Heart right ventricle (tissue), 16 donors: ENCODE measurements around the gene REG3A. TPM values are rescaled to one million over a fixed set of nuclear protein-coding genes. Genes with fewer than 3 reads are reported as not detected.

Source experiments
- ATAC-seq, 8 donors: fragments of 200-7000 bp; cut with Tn5 transposase; one replicate each; pipeline ENCODE4 v1.9.1; 2020; ENCODE audit warnings: mild to moderate bottlenecking in 8 of 8, moderate library complexity in 8 of 8, moderate number of reproducible peaks in 1 of 8
- DNase-seq, 2 donors: peaks; one replicate each; pipeline ENCODE4 v3.0.0-alpha.2; 2020
- H3K27ac ChIP-seq, 10 donors: fragments of 200-600 bp; sonication (generic) in 2 of 10; one replicate each; pipeline versions ENCODE4 v1.5.0 to v1.8.0; 2020 to 2022; ENCODE audit warnings: mild to moderate bottlenecking in 3 of 10
- H3K27me3 ChIP-seq, 7 donors: fragments of 200-600 bp; one replicate each; pipeline ENCODE4 v1.8.0; 2021 to 2022; ENCODE audit warnings: mild to moderate bottlenecking in 2 of 7
- H3K36me3 ChIP-seq, 9 donors: fragments of 200-600 bp; sonication (generic) in 1 of 9; one replicate each; pipeline versions ENCODE4 v1.5.0 to v1.8.0; 2020 to 2022; ENCODE audit warnings: mild to moderate bottlenecking in 2 of 9
- H3K4me1 ChIP-seq, 9 donors: fragments of 200-600 bp; sonication (generic) in 1 of 9; one replicate each; pipeline versions ENCODE4 v1.5.0 to v1.8.0; 2020 to 2022; ENCODE audit warnings: mild to moderate bottlenecking in 4 of 9
- H3K4me3 ChIP-seq, 10 donors: fragments of 200-600 bp; sonication (generic) in 2 of 10; one replicate each; pipeline versions ENCODE4 v1.5.0 to v1.8.0; 2020 to 2022; ENCODE audit warnings: mild to moderate bottlenecking in 7 of 10, moderate library complexity in 2 of 10
- H3K9me3 ChIP-seq, 11 donors: fragments of 200-600 bp in 10 of 11; sonication (generic) in 2 of 11; one replicate each; pipeline versions ENCODE4 v1.5.0 to v1.8.0; 2013 to 2022; ENCODE audit warnings: mild to moderate bottlenecking in 2 of 11, control low read depth in 1 of 11, moderate library complexity in 1 of 11
- CTCF ChIP-seq, 9 donors: fragments of 200-600 bp; sonication (generic) in 2 of 9; IDR thresholded peaks; one replicate each; pipeline versions ENCODE4 v1.5.0 to v1.8.0; 2021 to 2022; ENCODE audit warnings: antibody characterized with exemption in 9 of 9, mild to moderate bottlenecking in 5 of 9, moderate library complexity in 1 of 9
- WGBS, 2 donors: extraction: QIAGEN DNeasy Blood & Tissue Kit; methylation state at CpG; one replicate each; pipeline ENCODE4 v1.1.7; 2013; ENCODE audit warnings: inconsistent platforms in 1 of 2; 5-methylcytosine and 5-hydroxymethylcytosine counted together
- intact Hi-C, 10 donors: fragments of 100-400 bp; cut with DNase I; formaldehyde crosslinking; loops; one replicate each; pipeline versions ENCODE4 v1.11.1 to v1.14.2; 2022
- polyA plus RNA-seq, 2 donors: library from polyadenylated mRNA; stranded (reverse); fragments of 200-250 nt; gene quantifications; one replicate each; pipeline ENCODE4 v1.2.3, GENCODE V29; 2013
- total RNA-seq, 10 donors: library from RNA; stranded (reverse); fragmentation: NEBNext Ultra II Directional in 3 of 10; extraction: Animal tissue kit (Norgen Biotek cat#: 25700) in 3 of 10; gene quantifications; one replicate each; pipeline versions ENCODE4 v1.2.1 to v1.2.4, GENCODE V29; 2021 to 2023
- donor health status: Arrhythmogenic right ventricular cardiomyopathy.
- donor health status: ischemic (EF 13 %, LVEDD 7.1; RV severe dilation, severe dysfunction).
- donor health status: healthy with polysubstance abuse.
- donor health status: DM: no; HTN: yes; CAD: no.
- donor health status: DM: no; HTN: no; CAD: no.
- donor health status: ischemic (EF 25% LVEDD 6.9; RV normal size, moderate dysfunction).
- donor health status: ischemic (EF 25% LVEDD 5.7; RV mildly dilated, moderate dysfunction).
- donor health status: healthy.
- donor health status: DM: yes; HTN: yes; CAD: no.
- donor health status: Ischemic cardiomyopathy.
- donor health status: ischemic (EF 35%, LVEDD 5.7; RV mildly dilated, moderate dysfunction).
- donor health status: nonischemic (EF 11% LVEDD 7.7; RV severe dilation, severe dysfunction).
- donor health status: DM: yes; HTN: yes; CAD: no.
- donor health status: PGD.
- donor health status: ischemic (EF 29% LVEDD 5.4; RV normal size, mild dysfunction).
- donor health status: nonischemic (EF 23%, LVEDD 6.1; RV moderate dilation, normal function).

The REG3A gene
- total and polyA plus RNA-seq, 12 donors, result not detected

- Histone ChIP-seq H3K4me3 (no peak overlapping the region), H3K4me1 (no peaks in the 10 kb centered on the region), H3K9me3 (peaks cover 0 to 16% (median 0%) of the 10 kb centered on the region in 11 donors), H3K27me3 (no peaks in the 10 kb centered on the region), H3K36me3 (no peaks in the 10 kb centered on the region), H3K27ac (no peak overlapping the region)
- TF ChIP-seq CTCF (IDR thresholded peaks at IDR 0.05), result no peak
- DNase-seq (no peak), ATAC-seq (peak in 3 of 8 donors; percentile 62 to 91 (median 86))
- whole genome bisulfite sequencing, 2 donors, result 50 to 54% methylated on average over 3 of the region's 3 CpGs
- intact Hi-C loops, result no loop called here
These were observed 44.6 kb downstream of the REG3A start for GRCh38 chr2:79114797-79115494.

GRCh38 chr2:79112269-79112668, 47.3 kb downstream of the REG3A start:
- Histone ChIP-seq H3K9me3 (peaks cover 0 to 14% (median 0%) of the 10 kb centered on the region in 11 donors), H3K4me3 (no peak overlapping the region), H3K4me1 (no peaks in the 10 kb centered on the region), H3K27ac (no peak overlapping the region), H3K36me3 (no peaks in the 10 kb centered on the region), H3K27me3 (no peaks in the 10 kb centered on the region)
- no peak for DNase-seq
- intact Hi-C loops, result no loop called here
- no peak for TF ChIP-seq CTCF (IDR thresholded peaks at IDR 0.05)
- no peak for ATAC-seq
- 94% methylated on average over 3 of the region's 3 CpGs for WGBS, 2 donors

Other genes starting within 250 kb of the REG3A start
- gene REG3G, start 134.1 kb downstream of the REG3A start, total RNA-seq, result under 1 TPM in 1 of 10 donors, not detected in 9; 0.35 TPM
- under 1 TPM in 1 of 2 donors, not detected in 1; 0.06 TPM for gene REG3G, start 134.1 kb downstream of the REG3A start, polyA plus RNA-seq
- under 1 TPM in 3 of 10 donors, not detected in 7; 0.41 to 0.49 (median 0.46) TPM for gene REG1B, start 71.8 kb downstream of the REG3A start, total RNA-seq
- gene REG1B, start 71.8 kb downstream of the REG3A start, polyA plus RNA-seq, result under 1 TPM in 1 of 2 donors, not detected in 1; 0.23 TPM
- gene REG1A, start 39.3 kb downstream of the REG3A start, total RNA-seq, result 1 to 10 TPM in 7 of 10 donors, not detected in 3; 1.4 to 2.3 (median 1.7) TPM
- 1 to 10 TPM in 1 of 2 donors, not detected in 1; 1.3 TPM for gene REG1A, start 39.3 kb downstream of the REG3A start, polyA plus RNA-seq